Transverse colon (tissue), 4 donors: ENCODE measurements around the gene DUOXA1.

Experiments used
- CTCF ChIP-seq, 5 experiments: fragments of 200-600 bp in 3 of 5; fragments of 450-650 bp in 2 of 5; sonication (generic) in 3 of 5; IDR thresholded peaks; 1 replicate in 2 of 5; 2 replicates in 3 of 5; pipeline ENCODE4 v1.5.1; 2016 to 2017; ENCODE audit warnings: antibody characterized with exemption in 5 of 5, inconsistent platforms in 3 of 5, mild to moderate bottlenecking in 2 of 5, moderate library complexity in 1 of 5
- POLR2A ChIP-seq: fragments of 450-650 bp; IDR thresholded peaks from one replicate; pipeline ENCODE4 v1.6.1; 2016; ENCODE audit warnings: antibody characterized with exemption, mild to moderate bottlenecking, moderate library complexity
- POLR2AphosphoS5 ChIP-seq, 3 donors: sonication (generic); formaldehyde crosslinking; IDR thresholded peaks; one replicate each; pipeline ENCODE4 v1.6.1; 2016; ENCODE audit warnings: antibody characterized with exemption in 3 of 3

GRCh38 chr15:45091576-45091975 lies 38.1 kb downstream of the DUOXA1 start:
- TF ChIP-seq CTCF (IDR thresholded peaks at IDR 0.05) = no peak
- no peak for TF ChIP-seq POLR2A
- no peak for TF ChIP-seq POLR2AphosphoS5 (IDR thresholded peaks at IDR 0.05)
